GM21825 (cell line): ENCODE measurements around the gene WSCD1.

Source experiments
- ATAC-seq: cut with Tn5 transposase; IDR thresholded peaks from one replicate; pipeline ENCODE4 v1.9.1; 2021; ENCODE audit warnings: mild to moderate bottlenecking, moderate library complexity; ENCODE audit not compliant: unreplicated experiment

The WSCD1 gene

GRCh38 chr17:6057562-6057961 lies 12.6 kb upstream of the WSCD1 start:
- ATAC-seq = no peak

- no peak for ATAC-seq
These were observed 10.8 kb upstream of the WSCD1 start for GRCh38 chr17:6059406-6059805.

- no peak for ATAC-seq
These were observed 8.9 kb upstream of the WSCD1 start for GRCh38 chr17:6061290-6061689.

- ATAC-seq = no peak
These were observed 5.3 kb upstream of the WSCD1 start for GRCh38 chr17:6064868-6065267.

GRCh38 chr17:6065351-6065750 lies 4.8 kb upstream of the WSCD1 start:
- no peak for ATAC-seq

- ATAC-seq = no peak
These were observed 3.8 kb upstream of the WSCD1 start for GRCh38 chr17:6066183-6066948.

GRCh38 chr17:6067060-6067459 lies 3.1 kb upstream of the WSCD1 start:
- no peak for ATAC-seq

- ATAC-seq = no peak
These were observed 292 bp downstream of the WSCD1 start for GRCh38 chr17:6070430-6070912.

- no peak for ATAC-seq
These were observed 833 bp downstream of the WSCD1 start for GRCh38 chr17:6070913-6071511.

- no peak for ATAC-seq
These were observed 1.4 kb downstream of the WSCD1 start for GRCh38 chr17:6071528-6072065.

GRCh38 chr17:6072157-6072556 lies 2.0 kb downstream of the WSCD1 start:
- ATAC-seq = no peak

GRCh38 chr17:6072611-6073010 lies 2.4 kb downstream of the WSCD1 start:
- no peak for ATAC-seq

- ATAC-seq = no peak
These were observed 3.4 kb downstream of the WSCD1 start for GRCh38 chr17:6073620-6074019.

- ATAC-seq = no peak
These were observed 4.9 kb downstream of the WSCD1 start for GRCh38 chr17:6075050-6075449.

GRCh38 chr17:6075845-6076244 lies 5.7 kb downstream of the WSCD1 start:
- ATAC-seq = no peak

- no peak for ATAC-seq
These were observed 7.6 kb downstream of the WSCD1 start for GRCh38 chr17:6077752-6078151.

- no peak for ATAC-seq
These were observed 8.3 kb downstream of the WSCD1 start for GRCh38 chr17:6078458-6078871.

GRCh38 chr17:6079155-6079888 lies 9.1 kb downstream of the WSCD1 start:
- no peak for ATAC-seq

- no peak for ATAC-seq
These were observed 9.8 kb downstream of the WSCD1 start for GRCh38 chr17:6079960-6080359.

GRCh38 chr17:6080711-6081430 lies 10.7 kb downstream of the WSCD1 start:
- ATAC-seq = no peak

- ATAC-seq = no peak
These were observed 12.2 kb downstream of the WSCD1 start for GRCh38 chr17:6082335-6082734.
